ENCODE data around the gene PTPN13.
"Not testable (repeated sequence)": the region's sequence is repeated elsewhere in the genome, so short reads cannot be mapped to it uniquely, and the experiment has no call there.

Gene PTPN13

DNA sequence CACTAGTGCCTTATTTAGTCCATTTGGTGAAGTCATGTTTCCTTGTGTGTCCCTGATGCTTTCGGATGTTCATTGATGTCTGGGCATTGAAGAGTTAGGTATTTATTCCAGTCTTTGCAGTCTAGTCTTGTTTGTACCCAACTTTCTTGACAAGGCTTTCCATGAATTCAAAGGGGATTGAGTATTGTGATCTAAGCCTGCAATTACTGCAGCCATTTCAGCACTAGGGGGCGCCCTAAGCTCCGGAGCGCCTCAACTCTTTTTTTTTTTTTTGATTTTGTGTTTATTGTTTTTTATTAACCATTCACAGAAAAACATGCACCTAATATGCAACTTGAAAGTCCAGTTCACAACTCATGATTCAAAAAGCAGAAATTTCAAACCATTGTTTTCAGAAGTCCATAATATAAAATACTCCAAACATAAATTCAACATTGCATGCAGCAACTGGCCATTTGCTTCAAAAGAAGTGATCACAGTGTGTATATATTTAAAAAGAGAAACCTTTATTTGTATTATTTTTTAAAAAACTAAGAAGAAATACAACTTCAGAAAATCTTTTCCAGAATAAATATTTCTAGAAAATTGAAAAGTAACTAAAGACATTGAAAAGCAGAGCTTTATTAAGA is 59.2 kb downstream of the PTPN13 start:
- no peak for DNase-seq

DNA sequence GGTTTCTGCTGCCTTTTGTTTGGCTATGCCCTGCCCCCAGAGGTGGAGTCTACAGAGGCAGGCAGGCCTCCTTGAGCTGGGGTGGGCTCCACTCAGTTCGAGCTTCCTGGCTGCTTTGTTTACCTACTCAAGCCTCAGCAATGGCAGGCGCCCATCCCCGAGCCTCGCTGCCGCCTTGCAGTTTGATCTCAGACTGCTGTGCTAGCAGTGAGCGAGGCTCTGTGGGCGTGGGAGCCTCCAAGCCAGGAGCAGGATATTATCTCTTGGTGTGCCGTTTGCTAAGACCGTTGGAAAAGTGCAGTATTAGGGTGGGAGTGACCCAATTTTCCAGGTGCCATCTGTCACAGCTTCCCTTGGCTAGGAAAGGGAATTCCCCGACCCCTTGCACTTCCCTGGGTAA is 62.7 kb downstream of the PTPN13 start:
- not testable (repeated sequence) for DNase-seq

DNA sequence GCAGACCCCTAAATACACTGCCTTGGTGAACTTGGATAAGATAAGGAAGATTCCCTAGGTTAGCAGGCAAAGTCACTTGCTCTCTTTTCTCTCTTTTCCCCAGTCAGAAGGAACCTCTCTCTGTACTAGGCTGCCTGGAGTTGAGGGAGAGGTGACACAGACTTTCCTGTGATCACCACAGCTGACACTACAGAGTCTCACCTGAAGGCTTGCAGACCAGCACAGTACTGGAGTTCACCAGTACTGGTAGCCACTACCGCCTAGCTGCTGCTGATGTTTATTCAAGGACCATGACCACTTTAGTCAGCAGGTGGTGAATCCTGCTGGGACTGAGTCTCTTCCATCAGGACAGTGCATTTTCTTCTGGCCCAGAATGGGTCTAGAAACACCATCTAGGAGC is 63.3 kb downstream of the PTPN13 start:
- DNase-seq: no peak

DNA sequence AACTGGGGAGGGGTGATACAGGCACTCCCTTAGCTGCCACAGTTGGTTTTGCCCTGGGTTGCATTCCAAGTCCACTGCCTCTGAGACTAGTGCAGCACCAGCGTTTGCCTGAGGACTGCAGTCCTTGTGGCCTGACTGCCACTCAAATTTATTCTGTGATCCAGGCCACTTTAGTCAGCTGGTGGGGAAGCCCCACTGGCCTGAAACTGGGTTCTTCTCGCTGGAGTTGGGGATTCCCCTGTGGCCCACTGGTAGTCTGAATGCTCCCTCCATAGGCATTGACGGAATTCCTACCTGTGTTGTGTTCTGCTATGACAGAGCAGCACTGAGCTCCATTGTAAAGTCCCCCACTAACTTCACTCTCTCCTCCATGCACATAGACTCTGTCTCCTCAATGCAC is 63.8 kb downstream of the PTPN13 start:
- DNase-seq: no peak

DNA sequence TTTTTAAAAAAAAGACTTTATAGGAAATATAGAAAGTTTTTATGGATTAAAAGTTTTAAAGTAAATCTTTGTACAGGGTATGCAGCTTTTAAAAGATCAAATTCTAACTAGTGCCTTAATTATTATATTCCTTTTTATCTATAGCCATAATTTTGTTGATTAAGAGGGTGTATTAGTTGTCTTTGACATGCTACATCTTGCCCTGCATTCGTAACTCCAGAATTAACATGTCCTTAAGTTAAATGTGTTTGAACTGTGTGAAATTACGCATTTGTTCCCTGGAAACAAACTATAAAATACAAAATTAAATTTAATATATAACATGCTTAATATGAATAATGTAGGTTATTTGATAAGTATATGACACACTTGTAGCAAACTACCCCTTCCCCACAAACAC is 66.3 kb downstream of the PTPN13 start:
- DNase-seq: no peak

DNA sequence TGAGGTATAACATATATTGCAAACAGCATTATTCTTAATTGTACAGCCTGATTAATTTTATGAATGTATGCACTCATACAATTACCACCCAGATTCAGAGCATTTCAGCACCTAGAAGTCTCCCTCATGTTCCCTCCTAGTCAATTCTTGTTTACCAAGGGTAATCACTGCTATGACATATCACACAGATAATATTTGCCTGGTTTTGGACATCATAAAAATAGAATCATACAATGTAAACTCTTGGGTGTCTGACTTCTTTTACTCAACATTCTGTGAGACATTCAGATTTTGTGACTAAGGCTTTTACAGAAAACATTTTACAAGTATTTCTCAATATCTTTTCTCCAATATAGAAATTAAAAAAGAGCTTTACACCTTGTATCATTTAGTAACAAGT is 66.9 kb downstream of the PTPN13 start:
- DNase-seq: no peak

DNA sequence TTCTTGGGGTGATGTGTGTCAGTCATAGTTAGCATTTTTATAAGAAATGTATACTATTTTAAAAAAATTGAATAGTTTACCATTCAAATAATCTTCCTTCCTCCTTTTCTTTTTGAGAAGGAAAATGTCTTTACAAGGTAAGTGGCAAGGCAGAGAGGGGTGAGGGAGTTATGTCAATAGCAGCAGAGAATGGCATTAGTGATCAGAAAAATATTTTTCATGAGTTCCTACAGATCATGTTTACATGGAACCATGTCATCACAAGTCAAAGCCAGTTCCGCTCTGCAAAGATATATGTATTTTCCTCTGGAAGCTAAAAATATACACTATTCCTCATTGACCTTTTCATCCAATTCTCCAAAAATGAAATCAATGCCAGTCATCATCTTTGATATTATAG is 67.3 kb downstream of the PTPN13 start:
- no peak for DNase-seq

DNA sequence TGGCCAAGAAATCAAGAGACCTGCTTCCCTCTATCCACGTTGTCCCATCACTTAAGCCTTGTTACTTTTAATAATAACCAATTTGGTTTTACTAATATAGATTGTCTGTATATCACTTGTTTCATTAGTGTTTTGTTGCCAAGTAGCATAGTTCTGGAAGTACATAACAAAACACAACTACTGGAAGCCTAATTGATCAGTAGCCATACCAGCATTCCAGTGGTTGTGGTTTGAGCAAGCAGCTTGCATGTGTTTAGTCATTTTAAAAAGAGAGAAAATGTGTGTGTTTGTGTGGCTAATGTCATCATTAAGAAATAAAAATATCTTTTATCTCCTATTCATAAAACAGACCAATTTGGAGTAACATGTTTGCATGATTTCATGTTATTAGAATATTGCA is 70.8 kb downstream of the PTPN13 start:
- no peak for DNase-seq

DNA sequence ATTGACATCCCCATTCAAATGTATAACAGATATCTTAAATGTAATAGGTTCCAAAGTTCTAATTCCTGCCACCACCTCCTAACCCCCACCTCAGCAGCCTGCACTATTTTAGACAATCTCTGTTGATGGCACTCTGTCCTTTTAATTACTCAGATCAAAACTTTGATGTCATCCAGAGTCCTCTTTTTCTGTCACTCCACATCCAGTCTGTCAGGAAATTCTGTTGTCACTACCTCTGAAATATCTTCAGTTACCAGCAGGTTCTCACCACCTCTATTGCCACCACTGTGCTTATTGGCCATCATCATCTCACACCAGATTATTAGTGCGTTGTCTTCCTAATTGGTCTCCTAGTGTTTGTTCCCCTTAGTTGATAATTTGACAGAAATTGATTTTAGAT is 76.2 kb downstream of the PTPN13 start:
- DNase-seq: no peak

DNA sequence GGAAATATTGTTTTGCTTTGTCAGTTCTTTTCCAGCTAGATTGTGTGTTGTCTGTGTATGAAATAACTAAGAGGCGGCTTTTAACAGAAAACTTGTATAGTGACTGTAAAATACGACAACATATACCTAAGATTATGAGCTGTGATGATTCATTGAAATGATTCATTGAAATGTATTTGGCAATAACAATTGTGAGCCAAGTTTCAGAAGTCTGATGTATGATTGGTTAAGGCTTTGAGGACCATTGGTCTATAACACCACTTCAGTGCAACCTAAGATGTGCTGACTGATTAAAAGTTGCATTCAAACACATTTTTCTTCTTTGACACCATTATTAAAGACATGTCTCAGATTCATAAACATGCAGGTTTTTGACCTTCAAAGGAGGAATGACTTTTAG is 76.6 kb downstream of the PTPN13 start:
- no peak for DNase-seq

DNA sequence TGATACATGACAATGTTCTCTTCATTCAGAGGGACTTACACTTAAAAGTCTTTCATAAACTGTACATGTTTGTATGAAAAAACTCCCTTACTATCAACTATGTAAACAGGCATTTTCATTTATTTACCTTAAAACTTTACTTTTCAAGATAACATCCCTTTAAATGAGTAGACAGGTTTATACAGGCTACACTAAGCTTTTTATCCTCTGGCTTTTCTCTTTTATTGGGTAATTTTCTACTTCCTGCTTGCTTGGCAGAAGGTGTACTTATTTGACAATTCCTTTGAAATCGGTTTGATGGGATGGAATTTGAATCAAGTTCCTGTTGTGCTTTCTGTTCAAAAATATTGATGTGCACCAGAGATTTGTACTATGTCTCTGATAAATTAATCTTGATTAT is 81.4 kb downstream of the PTPN13 start:
- DNase-seq: no peak

DNA sequence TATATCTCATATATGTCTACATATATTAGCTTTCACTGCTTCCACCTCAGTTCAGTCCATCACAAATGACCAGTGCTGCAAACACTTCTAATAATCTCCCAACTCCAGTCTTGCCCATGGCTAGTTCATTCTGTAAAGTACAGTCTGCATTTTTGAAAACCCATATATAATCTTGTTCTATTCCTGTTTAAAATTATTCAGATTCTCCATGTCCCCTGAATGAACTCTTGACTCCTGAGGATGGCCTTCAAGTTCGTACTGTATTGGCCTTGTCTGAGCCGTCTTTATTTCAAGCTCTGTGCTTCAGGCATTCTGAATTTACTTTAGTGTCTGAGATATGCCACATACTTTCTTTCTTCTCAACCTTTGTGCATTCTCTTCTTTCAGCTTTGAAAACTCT is 84.7 kb downstream of the PTPN13 start:
- DNase-seq: no peak

DNA sequence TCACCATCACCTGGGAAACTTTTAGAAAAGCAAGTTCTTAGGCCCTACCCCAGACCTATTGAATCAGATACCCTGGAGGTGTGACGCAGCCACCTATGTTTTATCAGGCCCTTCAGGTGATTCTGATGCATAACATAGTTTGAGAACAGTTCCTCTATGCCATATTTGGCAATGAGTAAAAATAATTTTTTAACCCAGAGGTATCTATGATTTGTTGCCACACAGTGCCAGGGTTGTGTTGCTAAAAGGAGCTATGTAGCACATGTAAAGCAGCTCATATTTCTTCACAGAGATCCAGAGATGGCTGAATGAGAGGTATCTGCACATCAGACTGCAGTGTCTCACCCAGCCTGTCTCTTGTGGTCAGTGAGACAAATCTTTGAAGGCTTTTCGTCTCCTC is 85.3 kb downstream of the PTPN13 start:
- no peak for DNase-seq

DNA sequence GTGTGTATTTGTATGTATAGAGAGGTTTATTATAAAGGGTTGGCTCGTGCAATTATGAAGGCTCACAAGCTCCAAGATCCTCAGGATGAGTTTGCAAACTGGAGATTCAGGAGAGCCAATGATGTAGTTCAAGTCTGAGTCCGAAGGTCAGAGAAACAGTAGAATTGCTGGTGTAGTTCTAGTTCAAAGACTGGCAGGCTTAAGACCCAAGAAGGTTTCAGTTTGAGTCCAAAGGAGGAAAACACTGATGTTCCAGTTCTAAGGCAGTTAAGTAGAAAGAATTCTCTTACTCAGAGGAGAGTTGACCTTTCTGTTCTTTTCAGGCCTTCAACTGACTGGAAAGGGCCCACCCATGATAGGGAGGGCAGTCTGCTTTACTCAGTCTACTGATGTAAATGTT is 89.1 kb downstream of the PTPN13 start:
- no peak for DNase-seq

DNA sequence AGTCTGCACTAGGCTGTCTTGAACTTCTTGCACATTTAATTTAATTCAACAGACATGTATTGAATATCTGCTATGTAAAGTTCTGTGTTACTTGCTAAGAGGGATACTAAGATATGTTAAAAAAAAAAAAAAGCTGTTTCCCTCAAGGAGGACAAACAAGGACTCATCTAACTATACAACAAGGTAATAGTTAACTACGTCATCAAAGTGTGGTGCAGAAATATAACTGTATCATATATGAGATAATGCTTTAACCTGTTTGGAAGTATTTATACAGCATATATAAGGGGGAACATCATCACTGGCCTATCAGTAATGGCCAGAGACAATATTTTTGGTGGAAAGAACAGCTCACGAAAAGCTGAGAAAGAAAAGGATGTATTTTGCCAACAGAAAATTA is 89.9 kb downstream of the PTPN13 start:
- no peak for DNase-seq

DNA sequence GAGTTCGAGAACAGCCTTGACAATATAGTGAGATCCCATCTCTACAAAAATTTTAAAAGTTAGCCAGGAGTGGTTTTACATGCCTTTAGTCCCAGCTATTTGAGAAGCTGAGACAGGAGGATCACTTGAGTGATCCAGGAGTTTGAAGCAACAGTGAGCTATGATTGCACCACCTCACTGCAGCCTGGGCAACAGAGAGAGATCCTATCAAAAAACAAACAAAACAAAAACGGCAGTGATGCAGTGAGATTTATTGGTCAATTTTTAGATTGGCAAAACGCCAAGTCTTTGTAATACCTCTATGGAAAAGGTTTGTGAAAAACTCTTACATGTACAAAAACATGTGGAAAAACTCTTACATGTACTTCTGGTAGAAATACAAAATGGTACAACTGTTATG is 91.3 kb downstream of the PTPN13 start:
- DNase-seq: no peak

DNA sequence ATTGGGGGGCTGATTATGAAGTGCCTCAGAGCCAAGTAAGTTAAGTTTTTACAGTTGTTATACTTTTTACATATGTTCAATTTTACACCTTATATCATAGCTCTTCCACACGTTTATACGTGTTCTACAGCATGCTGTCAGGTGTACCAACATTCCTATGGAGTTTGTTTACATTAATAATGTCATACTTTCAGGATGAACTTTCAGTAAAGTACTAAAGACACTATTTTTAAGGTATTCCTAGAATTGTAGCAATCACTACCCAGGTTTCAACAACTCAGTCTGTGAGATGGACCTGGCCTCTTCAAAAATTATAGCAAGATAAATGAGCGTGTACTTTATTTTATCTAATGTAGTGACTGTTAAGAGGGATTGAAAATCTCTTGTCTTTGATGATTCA is 92.6 kb downstream of the PTPN13 start:
- DNase-seq: no peak

DNA sequence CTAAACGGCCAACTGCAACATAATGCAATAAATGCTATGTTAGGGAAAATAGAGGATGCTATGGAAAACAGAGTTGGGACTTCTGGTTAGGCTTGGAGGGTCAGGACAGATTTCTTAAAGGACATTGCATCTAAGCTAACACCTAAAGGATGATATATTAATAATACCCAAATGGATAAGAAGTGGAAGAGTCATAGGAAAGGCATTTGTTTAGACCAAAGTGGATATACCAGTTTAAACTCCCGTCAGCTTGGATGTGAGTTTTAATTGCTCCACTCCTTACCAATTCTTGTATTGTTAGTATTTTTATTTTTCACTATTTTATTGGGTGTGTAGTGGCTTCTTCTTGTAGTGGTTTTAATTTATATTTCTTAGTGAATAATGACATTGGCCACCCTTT is 93.9 kb downstream of the PTPN13 start:
- DNase-seq: no peak

DNA sequence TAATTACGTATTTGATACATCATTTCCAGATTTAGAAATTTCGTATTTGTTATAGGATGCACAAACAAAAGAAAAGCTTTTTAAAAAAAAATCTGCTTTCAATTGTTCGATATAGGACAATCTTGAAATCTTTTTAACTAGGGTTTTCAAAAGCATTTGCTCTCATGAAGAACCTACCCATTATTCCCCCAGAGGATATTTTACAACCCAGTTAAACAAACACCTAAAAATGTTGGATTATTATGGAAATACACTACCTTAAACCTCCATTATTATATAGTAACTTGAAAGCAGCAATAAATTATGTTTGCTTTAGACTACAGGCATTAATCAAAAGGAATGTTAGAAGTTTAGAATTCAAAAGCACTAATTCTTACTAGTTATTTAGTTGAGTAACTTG is 110.5 kb downstream of the PTPN13 start:
- no peak for DNase-seq

DNA sequence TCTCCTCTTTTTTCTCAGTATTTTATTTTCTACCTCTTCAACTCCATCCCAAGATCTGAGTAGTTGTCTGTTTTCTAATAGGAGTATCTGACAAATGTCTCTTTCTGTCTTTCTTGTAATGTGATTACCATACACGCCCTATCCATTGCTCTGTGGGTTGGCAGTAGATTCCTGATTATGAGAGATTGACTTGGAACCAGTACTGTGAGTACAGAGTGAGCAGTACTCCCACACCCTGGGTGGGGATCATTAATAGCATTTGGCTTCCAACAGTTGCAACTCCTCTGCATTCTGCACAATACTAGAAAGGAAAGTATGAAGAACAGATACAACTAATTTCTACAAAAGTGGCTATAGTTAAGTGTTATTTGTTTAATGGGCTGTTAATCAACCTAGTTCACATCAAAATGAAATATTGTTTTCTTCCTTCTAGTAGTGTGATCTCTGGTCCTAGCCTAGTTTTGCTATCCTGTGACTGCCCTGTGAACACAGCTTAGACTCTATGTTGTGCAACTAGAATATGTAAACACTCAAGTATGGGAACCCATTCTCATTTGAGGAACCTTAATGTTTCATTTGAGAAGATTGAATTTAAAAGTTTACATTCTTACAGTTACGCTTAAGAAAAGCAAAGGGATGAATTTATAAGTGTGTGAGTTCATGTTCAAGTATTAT is 112.9 kb downstream of the PTPN13 start:
- DNase-seq: no peak

DNA sequence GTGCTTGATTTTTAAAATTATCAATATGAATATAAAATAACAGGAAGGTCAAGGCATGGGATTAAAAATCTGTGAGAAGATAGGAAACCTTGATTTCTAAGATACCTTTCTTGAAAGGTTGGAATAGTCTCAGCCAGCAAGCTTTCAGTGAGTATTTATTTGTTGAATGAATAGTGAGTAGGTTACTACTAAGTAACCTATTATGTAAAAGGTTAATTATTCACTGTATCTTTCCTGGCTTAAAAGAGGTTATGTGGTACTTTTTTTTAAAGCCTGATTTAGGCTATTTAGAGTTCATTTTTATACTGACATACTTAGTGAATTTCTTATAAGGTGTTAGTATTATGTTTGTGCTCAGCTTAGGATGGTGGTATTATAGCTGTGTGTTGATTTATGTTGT is 123.5 kb downstream of the PTPN13 start:
- DNase-seq: no peak

DNA sequence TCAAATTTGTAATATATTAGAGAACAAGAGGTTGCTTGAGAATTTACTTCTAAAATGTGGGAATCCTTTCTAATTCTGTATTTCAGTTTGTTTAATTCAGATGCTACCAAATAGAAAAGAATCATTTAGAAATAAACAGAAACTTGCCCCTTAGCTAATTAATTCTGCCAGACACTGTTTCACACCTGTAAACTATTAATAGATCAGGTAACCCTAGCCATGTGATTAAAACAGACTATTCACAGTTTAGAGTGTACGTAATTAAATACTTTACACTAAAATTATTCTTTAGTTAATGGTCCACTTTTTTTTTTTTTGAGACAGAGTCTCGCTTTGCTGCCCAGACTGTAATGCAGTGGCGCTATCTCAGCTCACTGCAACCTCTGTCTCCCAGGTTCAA is 124.0 kb downstream of the PTPN13 start:
- no peak for DNase-seq

DNA sequence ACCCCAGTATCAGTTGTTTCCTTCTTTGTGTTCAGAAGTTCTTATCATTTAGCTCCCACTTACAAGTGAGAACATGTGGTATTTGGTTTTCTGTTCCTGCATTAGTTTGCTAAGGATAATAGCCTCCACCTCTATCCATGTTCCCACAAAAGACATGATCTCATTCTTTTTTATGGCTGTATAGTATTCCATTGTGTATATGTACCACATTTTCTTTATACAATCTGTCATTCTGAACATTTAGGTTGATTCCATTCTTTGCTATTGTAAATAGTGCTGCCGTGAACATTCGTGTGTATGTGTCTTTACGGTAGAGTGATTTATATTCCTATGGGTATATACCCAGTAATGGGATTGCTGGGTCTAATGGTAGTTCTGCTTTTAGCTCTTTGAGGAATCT is 125.0 kb downstream of the PTPN13 start:
- not testable (repeated sequence) for DNase-seq

DNA sequence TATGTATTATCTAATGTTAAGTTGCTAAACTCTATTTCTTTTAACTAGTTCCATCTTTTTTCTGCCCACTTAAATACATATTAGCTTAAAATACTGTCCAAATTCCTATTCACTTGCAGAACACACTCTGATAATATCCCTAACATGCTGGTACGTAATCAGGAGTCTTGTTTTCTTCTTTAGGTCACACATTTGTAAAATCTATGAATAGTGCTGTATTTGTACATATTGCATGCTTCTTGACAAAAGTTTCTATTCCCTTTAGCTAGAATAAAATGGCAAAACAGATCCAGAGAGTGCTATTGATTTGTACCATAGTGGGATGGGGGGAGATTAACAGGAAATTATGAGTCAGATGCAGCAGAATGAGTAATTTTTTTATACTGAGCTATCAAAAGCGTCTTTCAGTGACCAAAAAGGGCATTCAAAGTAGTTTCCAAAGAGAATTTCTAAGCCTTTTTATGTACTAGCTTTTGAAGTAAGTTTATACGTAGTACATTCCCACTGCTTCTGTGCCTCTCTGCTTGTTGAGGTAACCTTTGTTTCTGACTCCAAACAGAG is 126.5 kb downstream of the PTPN13 start:
- DNase-seq: no peak

DNA sequence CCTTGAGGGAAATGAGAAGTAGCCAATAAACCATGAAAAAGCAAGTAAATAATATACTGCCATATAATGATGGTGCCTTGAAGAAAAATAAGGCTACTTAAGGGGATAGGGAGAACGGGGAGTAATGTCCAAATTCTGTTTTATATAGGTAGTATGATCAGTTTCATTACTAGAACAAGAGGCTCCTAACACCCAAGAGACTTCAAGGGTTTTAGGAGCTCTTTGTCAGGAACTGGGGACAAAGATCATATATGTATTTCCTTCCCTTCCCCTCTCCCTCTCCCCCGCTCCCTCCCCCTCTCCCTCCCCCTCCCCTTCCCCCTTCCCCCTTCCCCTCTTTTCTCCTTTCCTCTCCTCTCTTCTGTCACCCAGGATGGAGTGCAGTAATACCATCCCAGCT is 127.3 kb downstream of the PTPN13 start:
- no peak for DNase-seq
